Activated CD8-positive, alpha-beta T cell treated with anti-CD3 and anti-CD28 coated beads, Interleukin-2, amount 10 ng/mL, durations not matched to agents 7 days and 5 days (primary cell): ENCODE data around the gene MYZAP. TPM values are rescaled to one million over a fixed set of nuclear protein-coding genes. Genes with fewer than 3 reads are reported as not detected.

Source experiments
- ATAC-seq: fragments of 150-1000 bp; cut with Tn5 transposase; one replicate; pipeline ENCODE4 v1.10.0; 2021; ENCODE audit warnings: moderate library complexity
- CTCF ChIA-PET: fragments of 350-600 bp; sonication (Branson Sonifier 250); formaldehyde crosslinking; loops from one replicate; lab custom pipeline; 2021; ENCODE audit warnings: antibody characterized with exemption; lab: Charles Lee
- POLR2A ChIA-PET: fragments of 350-600 bp; sonication (Branson Sonifier 250); formaldehyde crosslinking; loops from one replicate; lab custom pipeline; 2021; ENCODE audit warnings: antibody characterized with exemption; lab: Charles Lee
- DNase-seq: peaks from one replicate; pipeline ENCODE4 v3.0.0-alpha.2; 2020
- H3K27ac Mint-ChIP-seq: one replicate; pipeline ENCODE4 v1.8.0; 2021; ENCODE audit warnings: mild to moderate bottlenecking, mixed read lengths
- H3K27me3 Mint-ChIP-seq: one replicate; pipeline ENCODE4 v1.8.0; 2021; ENCODE audit warnings: low read depth, mixed read lengths
- H3K36me3 Mint-ChIP-seq: one replicate; pipeline ENCODE4 v1.8.0; 2021; ENCODE audit warnings: low read depth, mixed read lengths
- H3K4me1 Mint-ChIP-seq: one replicate; pipeline ENCODE4 v1.8.0; 2021; ENCODE audit warnings: low read depth, mixed read lengths
- H3K4me3 Mint-ChIP-seq: one replicate; pipeline ENCODE4 v1.8.0; 2021; ENCODE audit warnings: mild to moderate bottlenecking, mixed read lengths
- H3K9me3 Mint-ChIP-seq: one replicate; pipeline ENCODE4 v1.8.0; 2022; ENCODE audit warnings: mixed read lengths; ENCODE audit not compliant: insufficient read depth
- total RNA-seq, 2 experiments: library from RNA; stranded (reverse); gene quantifications; one replicate each; pipeline ENCODE4 v1.2.3, GENCODE V29; 2021

MYZAP gene
- total RNA-seq, 2 experiments from 2014 or later = not detected

DNA sequence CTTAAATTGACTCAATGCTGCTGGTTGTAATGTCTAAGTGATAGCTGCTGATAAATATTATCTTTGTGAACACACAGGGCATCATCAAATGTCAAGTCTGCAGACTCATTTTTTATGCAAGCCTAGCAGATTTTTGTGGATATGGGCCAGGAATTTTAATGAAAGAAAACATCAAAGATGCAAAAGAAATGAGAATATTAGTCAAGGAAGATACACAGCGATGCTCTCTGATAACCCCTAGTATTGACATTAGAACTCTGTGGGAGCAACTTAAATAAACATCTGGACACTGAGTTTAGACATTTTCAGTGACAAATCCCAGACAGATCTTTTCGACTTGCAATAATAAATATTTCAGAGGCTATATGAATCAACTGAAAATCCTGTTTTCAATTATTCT is 143.2 kb downstream of the MYZAP start:
- Mint-ChIP-seq H3K9me3 (no peaks in the 10 kb centered on the region), H3K4me3 (no peak overlapping the region), H3K27ac (no peak overlapping the region), H3K27me3 (no peaks in the 10 kb centered on the region), H3K4me1 (no peaks in the 10 kb centered on the region), H3K36me3 (no peaks in the 10 kb centered on the region)
- DNase-seq = no peak
- ATAC-seq = no peak
- ChIA-PET CTCF (interaction anchor here (1.2 to 4.6 kb wide), 3 partner anchors 10 to 336 kb away, joined by 4 to 65 read pairs (median 30); partner anchors contain the start of gene POLR2M), POLR2A (no interaction called here)

Other genes starting within 250 kb of the MYZAP start
- not detected for gene CGNL1, start 215.4 kb upstream of the MYZAP start, total RNA-seq
- 10 to 100 TPM; 61.8 to 74.8 TPM for gene POLR2M, start 114.8 kb downstream of the MYZAP start, total RNA-seq